GM12878 (cell line): Measurements from ENCODE around the gene NOD2. TPM values are rescaled to one million over a fixed set of nuclear protein-coding genes. Genes with fewer than 3 reads are reported as not detected.

Experiments
- BHLHE40 ChIP-seq, 2 experiments: fragments of 450-650 bp in 1 of 2; IDR thresholded peaks; 2 replicates each; pipeline ENCODE4 v1.6.1; 2011 to 2017; ENCODE audit warnings: low read depth in 2 of 2, borderline replicate concordance in 1 of 2, improper control_type of control experiment in 1 of 2, low read length in 1 of 2, mild to moderate bottlenecking in 1 of 2
- CHD1 ChIP-seq: IDR thresholded peaks from 2 replicates; pipeline ENCODE4 v1.6.1; 2012; ENCODE audit warnings: low read depth, low read length, improper control_type of control experiment
- CREB1 ChIP-seq: IDR thresholded peaks from 2 replicates; pipeline ENCODE4 v1.6.1; 2012; ENCODE audit warnings: low read depth, mild to moderate bottlenecking, inconsistent platforms
- EGR1 ChIP-seq, 2 experiments: IDR thresholded peaks; 1 replicate in 1 of 2; 2 replicates in 1 of 2; pipeline ENCODE4 v1.6.1; 2011 to 2012; ENCODE audit warnings: low read depth in 2 of 2, low read length in 2 of 2, borderline replicate concordance in 1 of 2, mild to moderate bottlenecking in 1 of 2, moderate library complexity in 1 of 2
- ETV6 ChIP-seq, 2 experiments: fragments of 450-650 bp in 1 of 2; IDR thresholded peaks in 1 of 2; conservative IDR thresholded peaks in 1 of 2; 2 replicates each; pipeline ENCODE4 v1.6.1; 2014; ENCODE audit warnings: antibody characterized with exemption in 1 of 2, borderline replicate concordance in 1 of 2, low read depth in 1 of 2, mild to moderate bottlenecking in 1 of 2, moderate library complexity in 1 of 2
- RELA ChIP-seq: fragments of 450-650 bp; IDR thresholded peaks from 2 replicates; pipeline ENCODE4 v1.8.0; 2014; ENCODE audit warnings: borderline replicate concordance; ENCODE audit not compliant: partially characterized antibody
- polyA plus RNA-seq, 11 experiments: library from polyadenylated mRNA; depleted of rRNA in 4 of 11; unstranded in 6 of 11; stranded (reverse) in 5 of 11; fragments of >200 nt; fragmentation: Nextera tagmentation in 4 of 11; fragmentation: Illumina TruSeq in 1 of 11; extraction: Ambion mirVana in 4 of 11; extraction: Trizol in 1 of 11; gene quantifications; 1 replicate in 1 of 11; 2 replicates in 10 of 11; pipeline versions ENCODE4 v1.2.1 to v1.2.3, GENCODE V29; 2011 to 2016; ENCODE audit warnings: inconsistent platforms in 2 of 11, missing spikeins in 2 of 11, low read depth in 1 of 11
- total RNA-seq, 4 experiments: library from RNA; depleted of rRNA in 3 of 4; stranded (reverse); fragments of >200 nt in 3 of 4; fragmentation: Illumina TruSeq in 1 of 4; extraction: Trizol in 1 of 4; gene quantifications; 2 replicates each; pipeline versions ENCODE4 v1.2.1 to v1.2.3, GENCODE V29; 2013 to 2021
- TF ChIP-seq, protein P1 (sequence below): fragments of 450-650 bp; IDR thresholded peaks from 2 replicates; pipeline ENCODE4 v1.6.1; 2017; ENCODE audit warnings: mild to moderate bottlenecking
- TF ChIP-seq, protein P2 (sequence below): fragments of 450-650 bp; IDR thresholded peaks from 2 replicates; pipeline ENCODE4 v1.6.1; 2016; ENCODE audit warnings: mild to moderate bottlenecking

NOD2 gene
- total and polyA plus RNA-seq, 10 of the 15 experiments (the other 5 are each of a cell fraction or from before 2014, with no cell fraction given): 1.0 to 18.6 (median 6.7) TPM

DNA sequence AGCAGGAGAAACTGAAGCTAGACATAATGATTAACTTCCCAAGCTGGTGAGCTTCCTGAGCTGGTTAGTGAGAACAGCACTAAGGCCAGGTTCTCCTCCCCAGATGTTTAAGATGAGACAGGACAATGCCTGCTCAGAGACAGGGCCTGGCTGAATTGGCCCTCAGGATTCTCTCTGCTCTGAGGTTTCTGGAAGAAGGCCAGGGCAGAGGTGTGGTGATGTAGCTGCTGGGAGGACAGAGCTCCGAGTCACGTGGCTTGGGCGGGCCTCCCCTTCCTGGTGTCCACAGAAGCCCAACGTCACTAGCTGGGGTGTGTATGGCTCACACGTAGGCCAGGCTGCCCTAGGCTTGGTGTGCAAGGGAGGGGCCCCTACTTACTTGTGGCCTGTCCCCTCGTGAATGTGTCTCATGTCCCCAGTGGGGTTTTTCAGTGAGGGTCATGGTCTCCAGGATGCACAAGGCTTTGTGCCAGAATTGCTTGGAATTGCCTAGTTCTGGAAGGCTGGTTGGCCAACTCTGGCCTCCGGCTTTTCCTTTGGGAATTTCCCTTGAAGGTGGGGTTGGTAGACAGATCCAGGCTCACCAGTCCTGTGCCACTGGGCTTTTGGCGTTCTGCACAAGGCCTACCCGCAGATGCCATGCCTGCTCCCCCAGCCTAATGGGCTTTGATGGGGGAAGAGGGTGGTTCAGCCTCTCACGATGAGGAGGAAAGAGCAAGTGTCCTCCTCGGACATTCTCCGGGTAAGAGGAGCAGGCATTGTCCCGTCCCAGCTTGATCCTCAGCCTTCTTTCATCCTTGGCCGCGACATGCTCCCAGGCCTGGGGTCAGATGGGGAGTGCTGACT lies 3.4 kb downstream of the NOD2 start (continued):
- 0 out of 2 replicates have a peak, but pooled peaks have one; percentile 34 for TF ChIP-seq CREB1
- no peak for TF ChIP-seq RELA
- TF ChIP-seq, protein P1, sequence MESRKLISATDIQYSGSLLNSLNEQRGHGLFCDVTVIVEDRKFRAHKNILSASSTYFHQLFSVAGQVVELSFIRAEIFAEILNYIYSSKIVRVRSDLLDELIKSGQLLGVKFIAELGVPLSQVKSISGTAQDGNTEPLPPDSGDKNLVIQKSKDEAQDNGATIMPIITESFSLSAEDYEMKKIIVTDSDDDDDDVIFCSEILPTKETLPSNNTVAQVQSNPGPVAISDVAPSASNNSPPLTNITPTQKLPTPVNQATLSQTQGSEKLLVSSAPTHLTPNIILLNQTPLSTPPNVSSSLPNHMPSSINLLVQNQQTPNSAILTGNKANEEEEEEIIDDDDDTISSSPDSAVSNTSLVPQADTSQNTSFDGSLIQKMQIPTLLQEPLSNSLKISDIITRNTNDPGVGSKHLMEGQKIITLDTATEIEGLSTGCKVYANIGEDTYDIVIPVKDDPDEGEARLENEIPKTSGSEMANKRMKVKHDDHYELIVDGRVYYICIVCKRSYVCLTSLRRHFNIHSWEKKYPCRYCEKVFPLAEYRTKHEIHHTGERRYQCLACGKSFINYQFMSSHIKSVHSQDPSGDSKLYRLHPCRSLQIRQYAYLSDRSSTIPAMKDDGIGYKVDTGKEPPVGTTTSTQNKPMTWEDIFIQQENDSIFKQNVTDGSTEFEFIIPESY: no peak
- no peak for TF ChIP-seq CHD1
- peak; percentile 89 to 92 for TF ChIP-seq BHLHE40 (IDR thresholded peaks at IDR 0.05; ENCODE audit: borderline replicate concordance in 1 of 2, low read depth in 2 of 2, low read length in 1 of 2)
- TF ChIP-seq EGR1 (IDR thresholded peaks at IDR 0.05; ENCODE audit: borderline replicate concordance in 1 of 2, low read depth in 2 of 2, low read length in 2 of 2): 0 out of 3 replicates have a peak, but pooled peaks of 1 of the 2 experiments have one; percentile 5
- peak in 1 of 2 experiments; percentile 20; a peak in 1 of 4 replicates for TF ChIP-seq ETV6 (conservative IDR thresholded peaks at IDR 0.05 in 1 of 2, IDR thresholded peaks at IDR 0.05 in 1 of 2; ENCODE audit: borderline replicate concordance in 1 of 2, low read depth in 1 of 2)
- TF ChIP-seq, protein P2, sequence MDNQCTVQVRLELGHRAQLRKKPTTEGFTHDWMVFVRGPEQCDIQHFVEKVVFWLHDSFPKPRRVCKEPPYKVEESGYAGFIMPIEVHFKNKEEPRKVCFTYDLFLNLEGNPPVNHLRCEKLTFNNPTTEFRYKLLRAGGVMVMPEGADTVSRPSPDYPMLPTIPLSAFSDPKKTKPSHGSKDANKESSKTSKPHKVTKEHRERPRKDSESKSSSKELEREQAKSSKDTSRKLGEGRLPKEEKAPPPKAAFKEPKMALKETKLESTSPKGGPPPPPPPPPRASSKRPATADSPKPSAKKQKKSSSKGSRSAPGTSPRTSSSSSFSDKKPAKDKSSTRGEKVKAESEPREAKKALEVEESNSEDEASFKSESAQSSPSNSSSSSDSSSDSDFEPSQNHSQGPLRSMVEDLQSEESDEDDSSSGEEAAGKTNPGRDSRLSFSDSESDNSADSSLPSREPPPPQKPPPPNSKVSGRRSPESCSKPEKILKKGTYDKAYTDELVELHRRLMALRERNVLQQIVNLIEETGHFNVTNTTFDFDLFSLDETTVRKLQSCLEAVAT: peak; percentile 59; the same call in 1 of the 2 replicates
